Measurements from ENCODE around the gene CALML5.

GRCh38 chr10:5546891-5547680 is 47.7 kb upstream of the CALML5 start:
- TF ChIP-seq CTCF (conservative IDR thresholded peaks at IDR 0.05; ENCODE audit: low read length) (no peak), EZH2phosphoT487 (IDR thresholded peaks at IDR 0.05; ENCODE audit: borderline replicate concordance) (no peak)
